ENCODE results near the gene CCDC148.

DNA sequence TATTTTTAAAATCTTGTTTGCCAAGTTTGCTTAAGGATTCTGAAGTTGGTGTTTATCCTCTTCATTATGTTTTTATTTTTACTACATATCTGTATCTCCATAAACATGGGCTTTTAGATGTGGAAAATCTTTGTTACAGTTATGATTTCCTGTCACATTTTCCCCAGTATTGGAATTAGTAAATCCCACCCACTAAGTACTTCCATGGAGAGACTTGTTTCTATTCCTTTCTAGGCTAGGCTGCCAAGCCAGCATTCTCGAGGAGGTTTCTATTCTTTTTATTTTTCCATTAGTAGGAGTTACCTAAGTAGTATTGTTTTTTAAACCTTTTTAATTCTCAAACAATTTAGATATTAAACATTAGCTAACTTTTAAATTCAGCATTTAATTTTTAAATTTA is 22.3 kb upstream of the CCDC148 start:
- TF ChIP-seq CTCF (IDR thresholded peaks at IDR 0.05; ENCODE audit: low read depth, low read length, missing input control) (no peak), ZBTB33 (IDR thresholded peaks at IDR 0.05) (no peak), TAF1 (conservative IDR thresholded peaks at IDR 0.05) (no peak), REST (IDR thresholded peaks at IDR 0.05) (no peak), JUND (IDR thresholded peaks at IDR 0.05) (no peak), HNF4G (IDR thresholded peaks at IDR 0.05) (no peak), RAD21 (IDR thresholded peaks at IDR 0.05) (no peak)
